Esophagus muscularis mucosa (tissue), 3 donors: ENCODE data around the gene TAF6.

Experiments
- POLR2A ChIP-seq: fragments of 450-650 bp; IDR thresholded peaks from one replicate; pipeline ENCODE4 v1.6.1; 2017; ENCODE audit warnings: antibody characterized with exemption, moderate library complexity, mild to moderate bottlenecking, low read depth
- POLR2AphosphoS5 ChIP-seq, 2 donors: sonication (generic); formaldehyde crosslinking; IDR thresholded peaks; one replicate each; pipeline ENCODE4 v1.6.1; 2017; ENCODE audit warnings: antibody characterized with exemption in 2 of 2
- TF ChIP-seq, protein P1 (sequence below), 3 experiments: fragments of 200-600 bp in 2 of 3; fragments of 450-650 bp in 1 of 3; sonication (generic) in 2 of 3; IDR thresholded peaks; one replicate each; pipeline ENCODE4 v1.5.1; 2017 to 2019; ENCODE audit warnings: antibody characterized with exemption in 3 of 3, mild to moderate bottlenecking in 2 of 3, moderate library complexity in 1 of 3

- TF ChIP-seq POLR2A (no peak), POLR2AphosphoS5 (IDR thresholded peaks at IDR 0.05) (no peak)
- TF ChIP-seq, protein P1, sequence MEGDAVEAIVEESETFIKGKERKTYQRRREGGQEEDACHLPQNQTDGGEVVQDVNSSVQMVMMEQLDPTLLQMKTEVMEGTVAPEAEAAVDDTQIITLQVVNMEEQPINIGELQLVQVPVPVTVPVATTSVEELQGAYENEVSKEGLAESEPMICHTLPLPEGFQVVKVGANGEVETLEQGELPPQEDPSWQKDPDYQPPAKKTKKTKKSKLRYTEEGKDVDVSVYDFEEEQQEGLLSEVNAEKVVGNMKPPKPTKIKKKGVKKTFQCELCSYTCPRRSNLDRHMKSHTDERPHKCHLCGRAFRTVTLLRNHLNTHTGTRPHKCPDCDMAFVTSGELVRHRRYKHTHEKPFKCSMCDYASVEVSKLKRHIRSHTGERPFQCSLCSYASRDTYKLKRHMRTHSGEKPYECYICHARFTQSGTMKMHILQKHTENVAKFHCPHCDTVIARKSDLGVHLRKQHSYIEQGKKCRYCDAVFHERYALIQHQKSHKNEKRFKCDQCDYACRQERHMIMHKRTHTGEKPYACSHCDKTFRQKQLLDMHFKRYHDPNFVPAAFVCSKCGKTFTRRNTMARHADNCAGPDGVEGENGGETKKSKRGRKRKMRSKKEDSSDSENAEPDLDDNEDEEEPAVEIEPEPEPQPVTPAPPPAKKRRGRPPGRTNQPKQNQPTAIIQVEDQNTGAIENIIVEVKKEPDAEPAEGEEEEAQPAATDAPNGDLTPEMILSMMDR (IDR thresholded peaks at IDR 0.05): no peak
These were observed 46.7 kb downstream of the TAF6 start for GRCh38 chr7:100072462-100072861.
